Neural cell (in vitro differentiated cells): ENCODE data around the gene EDDM13. TPM values are rescaled to one million over a fixed set of nuclear protein-coding genes. Genes with fewer than 3 reads are reported as not detected.

ENCODE experiments used
- H2AFZ ChIP-seq: fragments of 200-600, 300-800 bp; sonication (generic), shearing (Covaris generic); 2 replicates; pipeline ENCODE4 v1.6.0; 2014; ENCODE audit warnings: low read depth, mild to moderate bottlenecking, antibody characterized with exemption, low read length, moderate library complexity
- H3F3A ChIP-seq: fragments of 200-600 bp; shearing (Covaris generic); 2 replicates; pipeline ENCODE4 v1.6.1; 2016; ENCODE audit warnings: mild to moderate bottlenecking, moderate library complexity, mixed read lengths, antibody characterized with exemption, low read length; ENCODE audit not compliant: insufficient read depth, poor library complexity, severe bottlenecking
- H3K27ac ChIP-seq: fragments of 200-600, 300-800 bp; sonication (generic), shearing (Covaris generic); 2 replicates; pipeline ENCODE4 v1.5.1; 2014; ENCODE audit warnings: mild to moderate bottlenecking, low read length, moderate library complexity
- H3K27me3 ChIP-seq: fragments of 300-800, 200-600 bp; sonication (generic), shearing (Covaris generic); 2 replicates; pipeline ENCODE4 v1.6.0; 2014; ENCODE audit warnings: mild to moderate bottlenecking, low read depth, low read length, moderate library complexity; ENCODE audit not compliant: insufficient read depth
- H3K36me3 ChIP-seq: fragments of 300-800, 200-600 bp; sonication (generic), shearing (Covaris generic); 2 replicates; pipeline ENCODE4 v1.5.1; 2014; ENCODE audit warnings: mild to moderate bottlenecking, antibody characterized with exemption, low read length, moderate library complexity; ENCODE audit not compliant: insufficient read depth
- H3K4me2 ChIP-seq: fragments of 300-800, 200-600 bp; sonication (generic), shearing (Covaris generic); 2 replicates; pipeline ENCODE4 v1.6.0; 2014; ENCODE audit warnings: mild to moderate bottlenecking, low read length
- H3K4me3 ChIP-seq: fragments of 300-800, 200-600 bp; sonication (generic), shearing (Covaris generic); 2 replicates; pipeline ENCODE4 v1.5.1; 2014; ENCODE audit warnings: mild to moderate bottlenecking, low read length, moderate library complexity
- H3K79me2 ChIP-seq: fragments of 200-600 bp; shearing (Covaris generic); replicated peaks from 2 replicates; pipeline ENCODE4 v1.6.0; 2014; ENCODE audit warnings: mild to moderate bottlenecking, low read length, moderate library complexity; ENCODE audit not compliant: insufficient read depth
- H3K9ac ChIP-seq: fragments of 300-800, 200-600 bp; sonication (generic), shearing (Covaris generic); 2 replicates; pipeline ENCODE4 v1.6.1; 2016; ENCODE audit warnings: mild to moderate bottlenecking, low read length, mixed read lengths
- H3K9me2 ChIP-seq: fragments of 200-600 bp; shearing (Covaris generic); 2 replicates; pipeline ENCODE4 v1.6.1; 2016; ENCODE audit warnings: mild to moderate bottlenecking, low read length, mixed read lengths; ENCODE audit not compliant: insufficient read depth
- H3K9me3 ChIP-seq: fragments of 200-600, 300-800 bp; sonication (generic), shearing (Covaris generic); 2 replicates; pipeline ENCODE4 v1.6.1; 2016; ENCODE audit warnings: mild to moderate bottlenecking, mixed run types, low read length, moderate library complexity, mixed read lengths
- H4K20me1 ChIP-seq: fragments of 200-600 bp; shearing (Covaris generic); 2 replicates; pipeline ENCODE4 v1.6.1; 2016; ENCODE audit warnings: mild to moderate bottlenecking, mixed run types; ENCODE audit not compliant: insufficient read depth
- EP300 ChIP-seq: fragments of 450-650 bp; conservative IDR thresholded peaks from 2 replicates; pipeline ENCODE4 v1.6.1; 2014; ENCODE audit warnings: antibody characterized with exemption, mild to moderate bottlenecking, moderate library complexity; ENCODE audit not compliant: poor library complexity, severe bottlenecking
- EZH2 ChIP-seq: fragments of 200-600, 300-800 bp; shearing (Covaris generic), sonication (generic); IDR thresholded peaks from 2 replicates; pipeline ENCODE4 v1.6.1; 2014; ENCODE audit warnings: antibody characterized with exemption, low read length, borderline replicate concordance, mild to moderate bottlenecking; ENCODE audit not compliant: insufficient read depth, poor library complexity, severe bottlenecking
- MXI1 ChIP-seq: fragments of 450-650 bp; conservative IDR thresholded peaks from 2 replicates; pipeline ENCODE4 v1.6.1; 2014; ENCODE audit warnings: antibody characterized with exemption, mild to moderate bottlenecking; ENCODE audit not compliant: poor library complexity, severe bottlenecking
- POLR2AphosphoS5 ChIP-seq: IDR thresholded peaks from 2 replicates; pipeline ENCODE4 v1.6.1; 2012
- RAD21 ChIP-seq: fragments of 450-650 bp; conservative IDR thresholded peaks from 2 replicates; pipeline ENCODE4 v1.6.1; 2014; ENCODE audit warnings: antibody characterized with exemption, mild to moderate bottlenecking, moderate library complexity
- SMC3 ChIP-seq: fragments of 450-650 bp; conservative IDR thresholded peaks from 2 replicates; pipeline ENCODE4 v1.6.1; 2014; ENCODE audit warnings: antibody characterized with exemption, mild to moderate bottlenecking, moderate library complexity; ENCODE audit not compliant: poor library complexity
- TAF1 ChIP-seq: IDR thresholded peaks from 2 replicates; pipeline ENCODE4 v1.6.1; 2012; ENCODE audit warnings: low read depth
- polyA plus RNA-seq: library from polyadenylated mRNA; depleted of rRNA; stranded (reverse); fragments of >200 nt; gene quantifications from 2 replicates; pipeline ENCODE4 v1.2.3, GENCODE V29; 2014
- TF ChIP-seq, protein P1 (sequence below): fragments of 450-650 bp; IDR thresholded peaks from 2 replicates; pipeline ENCODE4 v1.5.1; 2014; ENCODE audit warnings: antibody characterized with exemption, mild to moderate bottlenecking, moderate library complexity; ENCODE audit not compliant: poor library complexity, severe bottlenecking
- TF ChIP-seq, protein P2 (sequence below): IDR thresholded peaks from 2 replicates; pipeline ENCODE4 v1.6.1; 2012; ENCODE audit warnings: borderline replicate concordance

The EDDM13 gene
- polyA plus RNA-seq, 1 donor from 2014 or later: not detected

GRCh38 chr19:56350416-56351045 is 78.0 kb downstream of the EDDM13 start:
- no peaks in the 10 kb centered on the region for H3F3A ChIP-seq
- no peak overlapping the region for H3K4me2 ChIP-seq
- no peaks in the 10 kb centered on the region for H3K9me3 ChIP-seq
- no peak overlapping the region for H2AFZ ChIP-seq
- no peaks in the 10 kb centered on the region for H4K20me1 ChIP-seq
- no peaks in the 10 kb centered on the region for H3K9me2 ChIP-seq
- no peaks in the 10 kb centered on the region for H3K27me3 ChIP-seq
- no peak overlapping the region for H3K27ac ChIP-seq
- TF ChIP-seq TAF1 (no peak), RAD21 (peak; percentile 65), POLR2AphosphoS5 (no peak), EP300 (no peak), MXI1 (no peak), EZH2 (no peak), SMC3 (peak; percentile 59)
- TF ChIP-seq, protein P1, sequence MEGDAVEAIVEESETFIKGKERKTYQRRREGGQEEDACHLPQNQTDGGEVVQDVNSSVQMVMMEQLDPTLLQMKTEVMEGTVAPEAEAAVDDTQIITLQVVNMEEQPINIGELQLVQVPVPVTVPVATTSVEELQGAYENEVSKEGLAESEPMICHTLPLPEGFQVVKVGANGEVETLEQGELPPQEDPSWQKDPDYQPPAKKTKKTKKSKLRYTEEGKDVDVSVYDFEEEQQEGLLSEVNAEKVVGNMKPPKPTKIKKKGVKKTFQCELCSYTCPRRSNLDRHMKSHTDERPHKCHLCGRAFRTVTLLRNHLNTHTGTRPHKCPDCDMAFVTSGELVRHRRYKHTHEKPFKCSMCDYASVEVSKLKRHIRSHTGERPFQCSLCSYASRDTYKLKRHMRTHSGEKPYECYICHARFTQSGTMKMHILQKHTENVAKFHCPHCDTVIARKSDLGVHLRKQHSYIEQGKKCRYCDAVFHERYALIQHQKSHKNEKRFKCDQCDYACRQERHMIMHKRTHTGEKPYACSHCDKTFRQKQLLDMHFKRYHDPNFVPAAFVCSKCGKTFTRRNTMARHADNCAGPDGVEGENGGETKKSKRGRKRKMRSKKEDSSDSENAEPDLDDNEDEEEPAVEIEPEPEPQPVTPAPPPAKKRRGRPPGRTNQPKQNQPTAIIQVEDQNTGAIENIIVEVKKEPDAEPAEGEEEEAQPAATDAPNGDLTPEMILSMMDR: peak; percentile 65
- TF ChIP-seq, protein P2, sequence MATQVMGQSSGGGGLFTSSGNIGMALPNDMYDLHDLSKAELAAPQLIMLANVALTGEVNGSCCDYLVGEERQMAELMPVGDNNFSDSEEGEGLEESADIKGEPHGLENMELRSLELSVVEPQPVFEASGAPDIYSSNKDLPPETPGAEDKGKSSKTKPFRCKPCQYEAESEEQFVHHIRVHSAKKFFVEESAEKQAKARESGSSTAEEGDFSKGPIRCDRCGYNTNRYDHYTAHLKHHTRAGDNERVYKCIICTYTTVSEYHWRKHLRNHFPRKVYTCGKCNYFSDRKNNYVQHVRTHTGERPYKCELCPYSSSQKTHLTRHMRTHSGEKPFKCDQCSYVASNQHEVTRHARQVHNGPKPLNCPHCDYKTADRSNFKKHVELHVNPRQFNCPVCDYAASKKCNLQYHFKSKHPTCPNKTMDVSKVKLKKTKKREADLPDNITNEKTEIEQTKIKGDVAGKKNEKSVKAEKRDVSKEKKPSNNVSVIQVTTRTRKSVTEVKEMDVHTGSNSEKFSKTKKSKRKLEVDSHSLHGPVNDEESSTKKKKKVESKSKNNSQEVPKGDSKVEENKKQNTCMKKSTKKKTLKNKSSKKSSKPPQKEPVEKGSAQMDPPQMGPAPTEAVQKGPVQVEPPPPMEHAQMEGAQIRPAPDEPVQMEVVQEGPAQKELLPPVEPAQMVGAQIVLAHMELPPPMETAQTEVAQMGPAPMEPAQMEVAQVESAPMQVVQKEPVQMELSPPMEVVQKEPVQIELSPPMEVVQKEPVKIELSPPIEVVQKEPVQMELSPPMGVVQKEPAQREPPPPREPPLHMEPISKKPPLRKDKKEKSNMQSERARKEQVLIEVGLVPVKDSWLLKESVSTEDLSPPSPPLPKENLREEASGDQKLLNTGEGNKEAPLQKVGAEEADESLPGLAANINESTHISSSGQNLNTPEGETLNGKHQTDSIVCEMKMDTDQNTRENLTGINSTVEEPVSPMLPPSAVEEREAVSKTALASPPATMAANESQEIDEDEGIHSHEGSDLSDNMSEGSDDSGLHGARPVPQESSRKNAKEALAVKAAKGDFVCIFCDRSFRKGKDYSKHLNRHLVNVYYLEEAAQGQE: no peak
- H3K79me2 ChIP-seq: no peaks in the 10 kb centered on the region
- H3K9ac ChIP-seq: no peak overlapping the region
- H3K36me3 ChIP-seq: no peaks in the 10 kb centered on the region
- H3K4me3 ChIP-seq: no peak overlapping the region

DNA sequence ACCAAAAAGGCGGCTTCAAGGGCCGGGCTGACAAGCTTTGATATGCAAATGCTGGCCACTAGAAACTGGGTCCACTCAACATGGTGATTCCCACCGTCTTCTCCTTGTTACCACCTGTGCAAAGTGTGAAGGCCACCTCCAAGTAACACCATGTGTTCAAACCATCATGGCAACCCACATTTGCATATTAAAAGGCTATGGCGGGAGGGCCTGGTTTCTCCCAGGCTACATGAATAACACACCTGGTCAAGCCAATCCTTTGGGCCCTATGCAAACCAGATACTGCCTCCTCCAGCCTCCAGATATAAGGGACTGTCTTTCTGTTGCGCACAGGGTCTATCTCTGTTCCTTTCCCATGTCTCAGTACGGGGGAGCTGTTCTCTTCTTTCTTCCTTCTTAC is 78.7 kb downstream of the EDDM13 start:
- no peaks in the 10 kb centered on the region for H3K9me3 ChIP-seq
- TF ChIP-seq, protein P1: no peak
- TF ChIP-seq SMC3 (no peak), MXI1 (no peak), EP300 (no peak), EZH2 (no peak), POLR2AphosphoS5 (no peak), TAF1 (no peak), RAD21 (no peak)
- TF ChIP-seq, protein P2: no peak
- no peak overlapping the region for H3K27ac ChIP-seq
- no peaks in the 10 kb centered on the region for H3K79me2 ChIP-seq
- H4K20me1 ChIP-seq: no peaks in the 10 kb centered on the region
- H2AFZ ChIP-seq: no peak overlapping the region
- H3K36me3 ChIP-seq: no peaks in the 10 kb centered on the region
- H3K4me3 ChIP-seq: no peak overlapping the region
- no peaks in the 10 kb centered on the region for H3F3A ChIP-seq
- H3K9ac ChIP-seq: no peak overlapping the region
- H3K9me2 ChIP-seq: no peaks in the 10 kb centered on the region
- H3K27me3 ChIP-seq: no peaks in the 10 kb centered on the region
- no peak overlapping the region for H3K4me2 ChIP-seq
